ENCODE measurements around the gene METTL1.
"Not testable (repeated sequence)": the region's sequence is repeated elsewhere in the genome, so short reads cannot be mapped to it uniquely, and the experiment has no call there.

The METTL1 gene

DNA sequence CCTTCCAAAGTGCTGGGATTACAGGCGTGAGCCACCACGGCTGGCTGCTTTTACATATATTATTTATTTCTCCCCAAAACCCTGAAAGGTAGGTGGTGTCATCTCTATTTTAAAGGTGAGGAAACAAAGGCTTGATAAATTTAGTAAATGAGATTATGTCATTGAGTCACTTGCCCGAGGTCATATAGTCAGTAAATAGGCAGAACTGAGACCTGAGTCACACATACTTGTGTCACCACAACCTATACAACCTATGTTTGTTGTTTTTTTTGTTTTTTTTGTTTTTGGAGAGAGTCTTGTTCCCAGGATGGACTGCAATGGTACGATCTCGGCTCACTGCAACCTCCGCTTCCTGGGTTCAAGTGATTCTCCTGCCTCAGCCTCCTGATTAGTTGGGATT, 23.4 kb upstream of the METTL1 start:
- DNase-seq = peak in 1 of 2 experiments; percentile 44

DNA sequence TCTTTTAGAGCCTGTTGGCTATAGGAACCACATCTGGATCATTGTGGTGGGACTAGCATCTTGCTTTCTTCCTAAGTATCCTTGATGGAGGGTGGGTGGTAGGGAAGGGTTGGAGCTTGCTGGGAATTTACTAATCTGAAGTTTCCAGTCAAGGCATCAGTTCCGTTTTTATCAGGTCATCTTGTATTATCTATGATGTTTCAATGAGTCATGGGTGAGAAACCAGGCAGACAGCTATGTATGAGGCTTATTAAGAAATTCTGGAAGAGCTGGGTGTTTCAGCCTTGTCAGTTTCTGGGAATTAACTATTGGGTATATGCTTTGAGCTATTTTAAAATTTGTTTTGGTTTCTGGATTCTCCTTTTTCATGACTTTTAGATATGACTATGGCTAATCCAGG, 22.0 kb upstream of the METTL1 start:
- peak; percentile 28 to 59 for DNase-seq

DNA sequence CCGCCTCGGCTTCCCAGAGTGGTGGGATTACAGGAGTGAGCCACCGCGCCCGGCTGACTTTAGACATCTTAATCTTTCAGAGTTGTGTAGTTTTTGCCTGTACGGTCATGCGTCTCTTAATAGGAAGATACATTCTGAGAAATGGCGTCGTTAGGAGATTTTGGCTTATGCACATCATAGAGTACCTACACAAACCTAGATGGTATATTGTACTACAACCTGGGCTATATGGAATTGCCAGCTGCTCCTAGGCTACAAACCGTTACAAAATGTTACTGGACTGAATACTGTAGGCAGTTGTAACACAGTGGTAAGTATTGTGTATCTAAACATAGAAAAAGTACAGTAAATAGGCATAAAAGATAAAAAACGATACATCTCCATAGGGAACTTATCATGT, 12.0 kb upstream of the METTL1 start:
- no peak for DNase-seq

DNA sequence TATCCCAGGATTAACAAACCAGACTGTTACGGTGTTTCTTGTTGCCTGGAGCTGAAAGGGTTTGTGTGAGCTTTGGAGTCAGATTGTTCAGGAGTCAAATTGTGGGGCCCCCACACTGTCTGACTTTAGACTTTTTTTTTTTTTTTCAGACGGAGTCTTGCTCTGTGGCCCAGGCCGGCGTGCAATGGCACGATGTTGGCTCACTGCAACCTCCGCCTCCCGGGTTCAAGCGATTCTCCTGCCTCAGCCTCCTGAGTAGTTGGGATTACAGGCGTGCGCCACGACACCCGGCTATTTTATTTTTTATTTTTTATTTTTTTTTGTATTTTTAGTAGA, 11.5 kb upstream of the METTL1 start:
- no peak for DNase-seq

DNA sequence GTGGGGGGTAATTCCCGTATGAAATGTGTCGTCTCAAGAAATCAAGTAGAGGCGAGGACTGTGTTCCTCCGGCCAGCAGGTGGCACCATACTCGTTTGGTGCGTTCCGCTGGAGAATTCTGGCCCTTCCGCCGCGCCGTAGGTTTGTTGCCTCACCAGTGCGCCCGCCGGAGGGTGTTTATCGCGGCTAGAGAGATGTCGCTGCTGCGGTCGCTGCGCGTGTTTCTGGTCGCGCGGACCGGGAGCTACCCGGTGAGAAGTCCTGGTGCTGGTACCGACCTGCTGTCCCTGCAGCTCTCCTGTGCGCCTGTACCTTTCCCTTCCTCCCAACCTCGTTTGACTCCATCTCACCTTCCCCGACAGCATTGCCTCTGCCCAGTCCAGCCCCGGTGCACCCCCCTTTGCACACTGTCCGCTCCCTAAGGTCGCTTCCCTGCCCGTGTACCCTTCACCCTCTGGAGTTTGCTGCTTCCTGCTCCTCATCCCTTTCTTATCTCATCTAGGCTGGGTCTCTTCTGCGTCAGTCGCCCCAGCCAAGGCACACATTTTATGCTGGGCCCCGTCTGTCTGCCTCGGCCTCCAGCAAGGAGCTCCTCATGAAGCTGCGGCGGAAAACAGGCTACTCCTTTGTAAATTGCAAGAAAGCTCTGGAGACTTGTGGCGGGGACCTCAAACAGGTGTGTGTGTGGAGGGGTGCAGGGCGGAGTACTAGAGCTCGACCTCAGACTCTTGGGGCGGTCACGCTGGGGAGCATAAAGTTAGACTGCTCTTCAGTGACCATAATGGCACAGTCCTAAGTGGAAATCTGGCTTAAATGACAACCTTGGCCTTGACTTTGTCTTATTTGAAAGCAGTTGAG, 10.9 kb upstream of the METTL1 start, which contains the start of gene TSFM:
Gene TSFM (plus strand): TSS at position 180 of the 858 bp plus-strand sequence. CDS start 15 bp downstream, at position 195.
- peak; percentile 80 to 90 for DNase-seq

DNA sequence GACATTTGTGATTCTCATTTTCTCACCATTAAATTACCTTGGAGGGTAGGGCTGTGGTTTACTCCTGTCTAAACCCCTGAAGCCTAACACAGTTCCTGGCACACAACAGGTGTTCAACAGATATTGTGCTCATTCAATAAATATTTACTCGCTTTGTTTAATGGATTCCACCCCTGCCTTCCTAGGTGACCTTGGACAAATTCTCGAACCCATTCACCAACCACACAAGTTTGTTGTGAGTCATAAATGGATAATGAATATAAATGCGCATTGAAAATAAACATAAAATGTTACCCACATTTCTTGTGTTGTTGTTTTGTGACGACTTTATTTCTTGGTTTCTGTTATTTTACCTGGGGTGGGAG, 10.3 kb upstream of the METTL1 start:
- DNase-seq = no peak

DNA sequence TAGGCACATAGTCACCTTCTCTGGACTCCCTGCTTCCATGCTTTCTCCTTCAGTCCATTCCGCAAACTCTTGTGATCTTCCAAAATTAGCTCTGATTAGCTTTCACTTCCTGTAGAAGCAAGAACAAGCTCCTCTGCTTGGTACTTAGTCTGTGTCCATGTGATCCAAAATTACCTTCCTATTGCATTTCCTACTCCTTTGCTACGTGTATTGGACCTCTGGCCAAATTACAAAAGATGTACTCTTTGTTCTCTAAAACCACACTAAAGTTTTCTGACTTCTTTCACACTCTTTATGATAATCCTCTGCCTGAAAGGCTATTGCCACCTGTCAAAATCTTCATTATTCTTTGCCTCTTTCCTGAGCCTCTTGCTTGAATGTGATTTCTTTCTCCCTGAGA, 9.9 kb upstream of the METTL1 start:
- DNase-seq = no peak

DNA sequence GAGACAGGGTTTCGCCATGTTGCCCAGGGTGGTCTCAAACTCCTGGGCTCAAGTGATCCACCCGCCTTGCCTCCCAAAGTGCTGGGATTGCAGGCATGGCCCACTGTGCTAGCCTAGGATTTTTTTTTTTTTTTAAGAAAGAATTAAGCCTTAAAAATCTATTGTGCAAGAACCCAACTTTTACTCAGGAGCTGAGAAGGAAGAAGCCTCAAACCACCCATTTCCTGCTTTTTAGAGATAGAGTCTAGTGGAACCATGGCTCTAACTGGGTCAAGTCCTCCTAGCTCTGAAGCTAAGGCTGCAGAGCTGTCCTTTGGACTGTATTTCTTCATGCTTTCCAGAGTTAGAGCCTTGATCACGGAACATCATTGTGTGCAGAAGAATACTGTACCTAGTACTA, 9.3 kb upstream of the METTL1 start:
- DNase-seq = no peak

DNA sequence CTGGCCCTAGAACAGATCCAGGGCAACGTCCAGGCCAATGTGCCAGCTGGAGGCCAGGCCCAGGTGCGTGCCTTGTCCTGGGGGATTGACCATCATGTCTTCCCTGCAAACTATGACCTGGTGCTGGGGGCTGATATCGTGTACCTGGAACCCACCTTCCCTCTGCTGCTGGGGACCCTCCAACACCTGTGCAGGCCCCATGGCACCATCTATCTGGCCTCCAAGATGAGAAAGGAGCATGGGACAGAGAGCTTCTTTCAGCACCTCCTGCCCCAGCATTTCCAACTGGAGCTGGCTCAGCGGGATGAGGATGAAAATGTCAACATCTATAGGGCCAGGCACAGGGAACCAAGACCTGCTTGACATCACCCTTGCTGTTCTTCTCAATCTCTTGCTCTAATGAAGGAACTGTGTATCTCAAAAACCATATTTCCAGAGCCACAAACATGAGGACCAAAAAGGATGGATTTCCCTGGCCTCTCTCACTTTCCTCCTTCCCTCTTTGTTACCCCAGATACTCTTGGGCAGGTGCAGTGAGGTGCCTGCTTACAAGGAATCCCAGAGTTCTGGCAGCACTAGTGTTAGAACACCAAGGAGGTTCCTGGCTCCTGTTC, 8.5 kb upstream of the METTL1 start:
- DNase-seq = no peak

DNA sequence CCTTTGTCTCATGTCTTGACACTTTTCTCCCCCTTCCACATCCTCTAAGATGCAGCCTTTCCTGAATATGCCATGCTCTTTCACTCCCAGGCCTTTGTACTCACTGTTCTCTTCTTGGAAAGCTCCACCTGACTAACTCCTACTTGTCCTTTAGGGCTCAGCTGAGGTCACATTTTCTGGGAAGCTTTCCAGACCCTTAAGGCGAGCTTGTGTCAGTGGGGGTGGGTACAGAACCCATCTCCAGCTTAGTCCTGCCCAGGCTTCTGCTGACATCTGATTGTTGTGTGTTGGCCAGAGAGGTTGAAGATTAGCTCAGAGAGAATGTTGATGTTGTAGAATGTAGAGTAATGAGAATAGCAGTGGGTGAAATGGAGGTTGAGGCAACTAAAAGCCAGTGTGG, 7.8 kb upstream of the METTL1 start:
- no peak for DNase-seq

DNA sequence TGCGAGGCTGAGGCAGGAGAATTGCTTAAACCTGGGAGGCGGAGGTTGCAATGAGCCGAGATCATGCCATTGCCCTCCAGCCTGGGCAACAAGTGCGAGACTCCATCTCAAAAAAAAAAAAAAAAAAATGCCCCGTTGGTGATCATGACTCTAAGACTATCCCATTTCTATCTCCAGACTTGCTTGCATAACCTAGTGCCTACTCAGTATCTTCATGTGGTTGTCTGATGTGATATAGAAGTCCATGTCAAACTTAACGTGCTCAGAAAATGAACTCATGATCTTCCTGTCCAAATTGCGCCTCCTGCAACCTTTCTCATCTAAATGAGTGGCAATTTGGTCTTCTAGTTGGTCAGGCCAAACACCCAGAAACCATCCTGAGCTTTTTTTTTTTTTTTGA, 6.0 kb upstream of the METTL1 start:
- no peak for DNase-seq

DNA sequence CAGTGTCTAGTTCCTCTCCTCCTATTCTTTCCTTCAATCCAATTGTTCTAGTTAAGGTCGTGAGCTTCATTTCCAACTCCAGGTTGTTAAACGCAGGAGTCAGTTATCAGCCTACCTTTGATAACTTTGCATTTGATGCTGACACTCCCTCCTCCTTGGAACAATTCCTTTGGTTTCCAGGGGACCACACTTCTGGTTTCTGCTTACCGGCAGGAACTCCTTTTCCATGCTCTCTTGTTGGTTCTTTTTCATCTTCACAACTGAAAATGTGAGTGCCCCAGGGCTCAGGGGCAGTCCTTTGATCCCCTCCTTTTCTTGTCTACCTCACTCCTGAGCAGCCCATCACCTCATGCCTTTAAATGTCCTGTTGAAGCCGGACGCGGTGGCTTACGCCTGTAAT, 5.5 kb upstream of the METTL1 start:
- no peak for DNase-seq

DNA sequence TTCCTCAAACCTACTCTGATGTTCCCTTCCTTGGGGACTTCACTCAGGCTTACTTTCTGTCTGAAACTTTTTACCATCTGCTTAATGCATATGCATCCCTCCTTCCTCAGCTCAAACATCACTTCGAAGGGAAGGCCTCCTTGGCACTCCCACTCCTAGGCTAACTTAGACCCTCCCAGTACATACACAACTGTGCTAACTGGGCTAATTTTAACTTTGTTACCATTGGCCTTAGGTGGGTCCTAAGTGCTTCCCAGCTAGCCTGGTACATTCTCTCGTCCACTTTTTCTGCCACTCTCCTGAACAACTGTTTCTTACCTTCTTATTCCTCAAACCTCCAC, 4.3 kb upstream of the METTL1 start:
- DNase-seq = no peak

DNA sequence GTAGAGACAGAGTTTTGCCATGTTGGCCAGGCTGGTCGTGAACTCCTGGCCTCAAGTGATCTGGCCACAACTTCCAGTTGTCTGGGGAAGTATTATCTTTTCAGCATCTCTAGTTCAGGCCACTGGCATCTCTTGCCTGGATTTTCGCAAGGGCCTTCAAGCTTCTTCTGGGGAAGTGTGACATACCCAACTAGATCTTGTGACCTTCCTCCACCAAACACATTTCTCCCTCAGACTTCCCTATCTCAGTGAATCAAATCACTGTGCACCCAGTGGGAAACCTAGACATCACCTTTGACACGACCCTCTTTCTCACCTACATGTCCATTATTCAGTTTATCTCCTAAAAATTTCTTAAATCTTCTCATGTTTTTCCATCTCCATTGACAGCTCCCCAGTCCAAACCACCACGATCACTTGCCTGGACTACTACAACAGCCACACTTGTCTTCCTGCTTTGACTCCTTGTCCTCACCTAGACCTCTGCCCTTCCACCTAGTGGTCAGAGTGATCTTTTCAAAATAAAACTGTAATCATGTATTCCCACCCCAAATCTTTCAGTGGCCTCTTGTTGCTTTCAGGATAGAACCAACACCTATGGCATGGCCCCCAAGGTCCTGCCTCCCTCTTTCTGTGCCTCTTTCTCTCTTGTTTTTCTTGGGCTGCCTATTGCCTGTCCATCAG, 3.8 kb upstream of the METTL1 start:
- no peak for DNase-seq

DNA sequence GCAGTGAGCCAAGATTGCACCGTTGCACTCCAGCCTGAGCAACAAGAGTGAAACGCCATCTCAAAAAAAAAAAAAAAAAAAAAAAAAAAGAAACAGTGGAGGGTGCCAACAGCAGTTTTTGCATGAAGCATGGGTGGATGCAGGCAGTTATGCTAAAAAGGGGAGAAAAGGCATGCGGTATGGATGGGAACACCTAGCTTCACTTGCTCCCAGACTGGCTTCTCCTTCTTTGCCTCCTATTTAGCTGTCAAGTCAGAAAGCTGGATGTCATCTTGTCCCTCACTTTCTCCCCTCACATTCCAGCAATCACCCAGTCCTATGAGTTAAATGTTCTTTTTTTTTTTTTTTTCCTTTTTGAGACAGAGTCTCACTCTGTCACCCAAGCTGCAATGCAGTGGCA, 3.1 kb upstream of the METTL1 start:
- no peak for DNase-seq

DNA sequence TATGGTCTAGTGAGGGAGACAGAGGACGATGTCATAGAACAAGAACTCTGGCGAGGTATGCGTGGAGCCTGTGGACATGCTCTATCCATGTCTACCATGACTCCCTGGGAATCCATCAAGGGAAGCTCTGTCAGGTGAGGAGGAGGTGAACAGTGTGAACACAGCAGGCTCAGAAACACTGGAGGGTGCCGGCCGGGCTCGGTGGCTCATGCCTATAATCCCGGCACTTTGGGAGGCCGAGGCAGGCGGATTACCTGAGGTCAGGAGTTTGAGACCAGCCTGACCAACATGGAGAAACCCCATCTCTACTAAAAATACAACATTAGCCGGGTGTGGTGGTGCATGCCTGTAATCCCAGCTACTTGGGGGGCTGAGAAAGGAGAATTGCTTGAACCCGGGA, 2.7 kb upstream of the METTL1 start:
- DNase-seq = not testable (repeated sequence)

DNA sequence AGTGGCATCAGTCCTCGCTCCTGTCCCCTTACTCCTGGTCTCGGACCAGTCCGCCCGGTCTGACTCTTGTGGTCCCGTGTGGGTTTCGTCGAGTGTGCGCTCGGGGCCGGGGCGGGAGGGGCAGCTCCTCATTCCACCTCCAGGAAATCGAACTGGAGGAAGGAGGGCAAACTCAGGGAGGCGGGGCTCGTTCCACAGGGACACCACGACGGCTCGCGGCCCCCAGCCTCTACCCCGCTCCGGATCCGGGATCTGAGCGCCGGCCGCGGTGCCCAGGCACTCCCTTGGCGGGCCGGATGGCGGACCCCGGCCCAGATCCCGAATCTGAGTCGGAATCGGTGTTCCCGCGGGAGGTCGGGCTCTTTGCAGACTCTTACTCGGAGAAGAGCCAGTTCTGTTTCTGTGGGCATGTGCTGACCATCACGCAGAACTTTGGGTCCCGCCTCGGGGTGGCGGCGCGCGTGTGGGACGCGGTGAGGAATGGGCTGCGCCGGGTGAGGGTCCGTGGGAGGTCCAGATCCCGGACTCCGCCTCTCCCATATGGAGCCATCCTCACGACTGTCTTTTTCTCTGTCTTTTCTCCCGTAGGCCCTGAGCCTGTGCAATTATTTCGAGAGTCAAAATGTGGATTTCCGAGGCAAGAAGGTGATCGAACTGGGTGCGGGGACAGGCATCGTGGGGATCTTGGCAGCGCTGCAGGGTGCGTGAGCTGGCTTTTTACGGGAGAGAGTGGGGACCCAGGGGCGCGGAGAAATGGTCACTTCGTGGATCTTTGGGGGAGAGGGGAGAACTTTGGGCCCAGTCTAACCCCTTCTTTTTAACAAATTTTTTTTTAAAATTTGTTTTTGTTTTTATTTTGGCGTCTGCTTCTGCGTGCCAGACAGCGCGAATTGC, 771 bp upstream of the METTL1 start, which contains the start of gene EEF1AKMT3:
Gene EEF1AKMT3 (plus strand): TSS at position 186 of the 894 bp plus-strand sequence. CDS start 111 bp downstream, at position 297.
- peak; percentile 76 to 79 for DNase-seq

DNA sequence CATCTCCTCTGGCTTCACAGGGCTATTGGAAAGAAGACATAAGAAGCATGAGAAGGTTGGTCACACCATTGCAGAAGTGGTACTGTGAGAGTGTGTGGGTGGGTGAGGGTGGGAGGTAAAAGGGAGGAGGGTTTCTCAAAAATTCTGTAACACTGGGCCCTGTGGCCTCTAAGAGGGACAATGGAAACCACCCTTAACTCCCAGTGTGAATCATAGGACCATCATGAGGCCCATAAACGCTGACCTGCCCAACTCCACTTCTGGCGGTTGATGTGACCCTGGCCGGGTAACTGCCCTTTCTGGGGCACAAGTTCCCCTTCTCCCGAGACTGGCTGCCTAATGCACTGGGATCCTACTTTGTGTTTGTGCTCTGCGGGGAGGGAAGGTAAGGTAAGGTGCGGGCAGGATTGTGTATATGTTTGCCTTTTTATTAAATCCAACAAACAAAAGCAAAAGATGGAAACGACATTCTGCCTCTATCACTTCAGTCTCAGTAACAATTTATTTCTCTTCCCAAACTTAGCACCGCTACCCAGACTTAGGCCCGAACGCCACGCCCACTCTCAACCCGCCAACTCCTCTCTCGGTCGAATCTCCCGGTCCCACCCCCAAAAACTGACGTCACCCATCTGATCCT, 551 bp downstream of the METTL1 start:
- peak; percentile 88 to 93 for DNase-seq

DNA sequence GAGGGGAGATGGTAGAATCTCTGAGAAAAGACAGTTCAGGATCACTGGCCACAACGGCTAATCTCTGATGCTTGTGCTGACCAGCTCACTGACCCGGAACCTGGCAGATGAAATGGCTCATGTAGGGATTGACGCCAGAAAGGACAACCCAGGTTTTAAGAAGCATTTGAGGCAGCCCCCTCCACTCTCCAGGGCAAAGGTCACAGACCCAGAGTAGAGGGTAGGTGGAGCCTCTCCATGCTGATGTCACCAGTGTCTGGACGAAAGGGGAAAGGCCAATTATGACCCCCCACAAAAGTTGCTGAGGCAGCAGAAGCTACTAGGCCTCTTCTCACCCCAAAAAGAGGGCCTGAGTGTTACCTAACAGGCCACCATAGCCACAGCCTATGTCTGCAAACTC, 1.2 kb downstream of the METTL1 start:
- no peak for DNase-seq

DNA sequence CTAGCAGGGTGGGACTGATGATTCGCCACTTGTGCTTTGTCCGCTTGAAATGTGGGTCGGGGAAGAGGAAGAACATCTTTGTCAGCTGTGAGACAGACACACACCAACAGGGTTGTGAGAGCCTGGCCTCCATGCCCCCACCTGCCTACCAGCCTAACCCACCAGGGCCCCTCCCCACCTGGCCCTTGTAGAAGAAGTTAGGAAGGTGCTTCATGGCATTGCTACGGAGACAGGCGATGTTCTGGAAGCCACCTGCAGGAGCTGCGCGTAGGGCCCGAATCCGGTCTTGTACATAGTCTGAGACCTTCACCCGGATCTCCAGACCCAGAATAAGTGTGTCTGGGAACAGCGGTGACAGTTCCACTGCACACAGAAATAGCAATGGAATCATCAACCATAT, 2.3 kb downstream of the METTL1 start:
- no peak for DNase-seq

DNA sequence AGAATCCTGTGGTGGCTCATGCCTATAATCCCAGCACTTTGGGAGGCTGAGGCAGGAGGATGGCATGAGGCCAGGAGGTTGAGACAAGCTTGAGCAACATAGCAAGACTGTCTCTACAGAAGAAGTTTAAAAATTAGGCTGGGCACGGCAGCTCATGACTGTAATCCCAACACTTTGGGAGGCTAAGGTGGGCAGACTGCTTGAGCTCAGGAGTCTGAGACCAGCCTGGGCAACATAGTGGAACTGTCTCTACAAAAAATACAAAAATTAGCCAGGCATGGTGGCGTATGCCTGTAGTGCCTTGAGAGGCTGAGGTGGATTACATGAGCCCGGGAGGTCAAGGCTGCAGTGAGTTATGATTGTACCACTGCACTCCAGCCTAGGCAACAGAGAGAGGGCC, 4.0 kb downstream of the METTL1 start:
- DNase-seq = no peak

DNA sequence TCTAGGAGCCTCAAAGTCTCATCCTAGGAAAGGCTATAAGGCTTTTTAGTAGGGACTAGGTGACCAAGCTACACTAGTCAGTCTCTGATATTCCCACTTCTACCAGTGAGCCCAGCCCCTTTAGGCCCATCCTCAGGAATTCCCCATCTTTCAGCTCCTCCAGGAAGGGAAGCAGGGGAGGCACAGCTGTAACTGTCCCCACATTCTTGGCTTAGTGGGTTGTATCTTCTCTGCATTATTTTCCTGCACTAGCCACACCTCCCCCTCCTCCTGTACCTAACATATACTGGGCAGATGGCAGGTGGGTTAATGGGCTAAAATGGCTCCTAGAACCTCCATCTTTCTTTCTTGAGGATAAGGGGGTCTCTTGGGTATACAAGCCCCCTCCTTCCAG, 4.6 kb downstream of the METTL1 start:
- no peak for DNase-seq
